RWPE2 (cell line): Measurements from ENCODE around the gene SPATA2L.

Experiments used
- ATAC-seq: fragments of 200-7000 bp; cut with Tn5 transposase; 3 replicates; pipeline ENCODE4 v1.9.1; 2021; ENCODE audit warnings: low read depth
- DNase-seq: peaks from one replicate; pipeline ENCODE4 v3.0.0-alpha.2; 2020; ENCODE audit warnings: low spot score
- H3K27ac ChIP-seq: fragments of 450-650 bp; 2 replicates; pipeline ENCODE4 v1.5.1; 2017; ENCODE audit warnings: mild to moderate bottlenecking; ENCODE audit not compliant: poor library complexity, severe bottlenecking
- H3K27me3 ChIP-seq: fragments of 250-450 bp; sonication (Bioruptor Pico); 2 replicates; pipeline ENCODE4 v1.5.1; 2021; ENCODE audit warnings: mild to moderate bottlenecking, moderate library complexity; ENCODE audit not compliant: insufficient read depth, poor library complexity, severe bottlenecking
- H3K36me3 ChIP-seq: fragments of 250-450 bp; sonication (Bioruptor Pico); 2 replicates; pipeline ENCODE4 v1.5.1; 2020; ENCODE audit warnings: low read depth, mild to moderate bottlenecking, moderate library complexity
- H3K4me1 ChIP-seq: fragments of 250-450 bp; sonication (Bioruptor Pico); 2 replicates; pipeline ENCODE4 v1.5.1; 2021; ENCODE audit warnings: mild to moderate bottlenecking, moderate library complexity; ENCODE audit not compliant: insufficient read depth, poor library complexity, severe bottlenecking
- H3K4me3 ChIP-seq: fragments of 250-450 bp; sonication (Bioruptor Pico); 2 replicates; pipeline ENCODE4 v1.5.1; 2021; ENCODE audit warnings: mild to moderate bottlenecking, moderate library complexity; ENCODE audit not compliant: severe bottlenecking
- H3K9me3 ChIP-seq: fragments of 250-450 bp; sonication (Bioruptor Pico); 2 replicates; pipeline ENCODE4 v1.5.1; 2021; ENCODE audit warnings: mild to moderate bottlenecking, moderate library complexity; ENCODE audit not compliant: severe bottlenecking
- TF ChIP-seq, protein P1 (sequence below): fragments of 450-650 bp; IDR thresholded peaks from one replicate; pipeline ENCODE4 v1.5.1; 2017; ENCODE audit warnings: mild to moderate bottlenecking, moderate library complexity; ENCODE audit not compliant: poor library complexity, severe bottlenecking

Gene SPATA2L

DNA sequence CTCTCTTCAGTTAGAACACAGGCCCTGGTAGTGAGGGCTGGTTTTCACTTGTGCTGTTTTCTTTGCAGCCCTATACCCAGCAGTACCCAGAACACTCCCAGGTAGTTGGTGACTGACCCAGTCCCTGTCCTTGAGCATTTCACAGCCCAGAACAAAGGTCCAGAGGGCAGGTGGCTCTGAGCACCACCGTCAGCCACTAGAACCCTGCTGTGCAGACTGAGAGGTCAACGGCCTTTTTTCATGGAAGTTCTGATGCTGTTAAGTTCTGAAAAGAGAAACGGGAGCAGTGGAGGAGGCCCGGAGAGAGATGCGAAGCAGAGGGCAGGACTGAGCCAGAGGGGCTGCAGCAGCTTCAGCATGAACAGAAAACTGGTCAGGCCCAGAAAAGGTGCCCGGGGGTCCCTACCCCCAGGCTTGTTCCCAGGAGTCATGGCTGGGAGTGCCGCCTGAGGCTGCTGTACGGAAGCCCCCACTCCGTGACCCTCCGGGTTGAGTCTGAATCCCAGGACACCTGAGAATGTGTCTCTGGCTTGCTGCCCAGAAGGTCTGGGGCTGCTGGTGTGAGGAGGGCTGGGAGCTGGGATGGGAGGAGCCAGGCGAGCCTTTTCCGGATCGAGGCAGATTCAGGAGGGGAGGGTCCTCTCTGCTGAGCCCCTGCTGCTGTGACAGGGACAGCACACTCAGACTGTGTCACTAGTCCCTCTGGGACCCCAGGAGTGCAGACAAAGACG is 28.5 kb upstream of the SPATA2L start:
- ATAC-seq: peak; percentile 26; the same call in 2 of the 3 replicates

DNA sequence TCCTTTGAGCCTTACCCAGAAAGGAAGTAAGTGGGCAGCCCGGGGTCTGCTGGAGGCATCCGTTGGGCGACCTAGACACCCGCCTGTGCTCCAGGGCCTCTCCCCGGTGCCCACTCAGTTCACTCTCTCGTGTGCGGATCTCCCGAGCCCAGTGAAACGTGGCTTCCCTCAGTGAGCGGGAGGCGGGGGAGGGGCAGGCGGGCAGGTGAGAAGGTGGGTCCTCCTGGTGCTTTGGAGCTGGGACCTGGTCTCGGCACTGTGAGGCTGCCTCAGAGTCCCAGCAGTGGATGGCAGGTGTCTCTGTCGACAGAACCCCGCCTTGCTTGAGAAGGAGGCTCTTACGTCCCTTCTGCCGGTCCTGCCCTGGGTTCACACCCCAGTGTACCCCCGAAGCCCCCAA is 27.8 kb upstream of the SPATA2L start:
- Histone ChIP-seq H3K27me3 (no peaks in the 10 kb centered on the region), H3K36me3 (peaks cover 93% of the 10 kb centered on the region), H3K4me3 (no peak overlapping the region), H3K9me3 (no peaks in the 10 kb centered on the region), H3K27ac (no peak overlapping the region), H3K4me1 (no peaks in the 10 kb centered on the region)
- ATAC-seq (no peak), DNase-seq (no peak)
- TF ChIP-seq, protein P1, sequence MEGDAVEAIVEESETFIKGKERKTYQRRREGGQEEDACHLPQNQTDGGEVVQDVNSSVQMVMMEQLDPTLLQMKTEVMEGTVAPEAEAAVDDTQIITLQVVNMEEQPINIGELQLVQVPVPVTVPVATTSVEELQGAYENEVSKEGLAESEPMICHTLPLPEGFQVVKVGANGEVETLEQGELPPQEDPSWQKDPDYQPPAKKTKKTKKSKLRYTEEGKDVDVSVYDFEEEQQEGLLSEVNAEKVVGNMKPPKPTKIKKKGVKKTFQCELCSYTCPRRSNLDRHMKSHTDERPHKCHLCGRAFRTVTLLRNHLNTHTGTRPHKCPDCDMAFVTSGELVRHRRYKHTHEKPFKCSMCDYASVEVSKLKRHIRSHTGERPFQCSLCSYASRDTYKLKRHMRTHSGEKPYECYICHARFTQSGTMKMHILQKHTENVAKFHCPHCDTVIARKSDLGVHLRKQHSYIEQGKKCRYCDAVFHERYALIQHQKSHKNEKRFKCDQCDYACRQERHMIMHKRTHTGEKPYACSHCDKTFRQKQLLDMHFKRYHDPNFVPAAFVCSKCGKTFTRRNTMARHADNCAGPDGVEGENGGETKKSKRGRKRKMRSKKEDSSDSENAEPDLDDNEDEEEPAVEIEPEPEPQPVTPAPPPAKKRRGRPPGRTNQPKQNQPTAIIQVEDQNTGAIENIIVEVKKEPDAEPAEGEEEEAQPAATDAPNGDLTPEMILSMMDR: no peak

More for the DNA sequence above, 28.5 kb upstream of the SPATA2L start:
- Histone ChIP-seq H3K36me3 (peaks cover 94% of the 10 kb centered on the region), H3K4me3 (no peak overlapping the region), H3K27me3 (no peaks in the 10 kb centered on the region), H3K4me1 (no peaks in the 10 kb centered on the region), H3K27ac (no peak overlapping the region), H3K9me3 (no peaks in the 10 kb centered on the region)
- no peak for DNase-seq
- TF ChIP-seq, protein P1: no peak

DNA sequence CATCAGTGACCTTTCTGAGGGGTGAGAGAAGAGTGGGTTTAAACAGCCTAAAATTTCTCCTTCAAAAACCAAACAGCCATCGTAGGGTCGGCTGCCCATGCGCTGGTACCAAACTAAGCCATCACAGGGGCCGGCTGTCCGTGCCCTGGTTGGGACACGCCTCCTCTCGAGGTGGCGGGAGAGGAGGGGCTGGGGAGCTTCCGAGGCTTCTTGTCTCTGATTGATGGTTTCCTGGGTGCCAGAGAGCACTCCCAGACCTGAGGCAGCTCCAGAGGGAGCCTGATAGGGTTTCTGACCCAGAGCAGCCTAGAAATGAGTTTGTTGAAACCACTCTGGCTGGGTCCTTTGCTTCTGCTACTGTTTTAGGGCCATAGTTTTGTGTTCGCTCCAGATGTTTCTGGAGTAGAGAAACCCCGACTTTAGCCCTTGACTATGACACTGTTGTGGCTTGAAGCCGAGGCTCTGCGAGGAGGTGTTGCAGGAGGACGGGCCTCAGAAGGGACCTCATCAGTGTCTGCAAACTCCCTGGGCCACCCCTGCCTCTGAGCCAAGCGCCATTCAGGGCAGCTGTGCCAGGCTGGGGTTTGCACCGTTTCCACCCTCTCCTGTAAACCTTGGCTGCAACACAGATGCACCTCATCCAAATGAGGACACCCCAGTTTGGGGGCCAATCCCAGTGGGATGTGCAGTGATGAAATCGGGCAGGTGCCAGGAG is 26.1 kb upstream of the SPATA2L start:
- no peak overlapping the region for H3K27ac ChIP-seq
- no peak for ATAC-seq

DNA sequence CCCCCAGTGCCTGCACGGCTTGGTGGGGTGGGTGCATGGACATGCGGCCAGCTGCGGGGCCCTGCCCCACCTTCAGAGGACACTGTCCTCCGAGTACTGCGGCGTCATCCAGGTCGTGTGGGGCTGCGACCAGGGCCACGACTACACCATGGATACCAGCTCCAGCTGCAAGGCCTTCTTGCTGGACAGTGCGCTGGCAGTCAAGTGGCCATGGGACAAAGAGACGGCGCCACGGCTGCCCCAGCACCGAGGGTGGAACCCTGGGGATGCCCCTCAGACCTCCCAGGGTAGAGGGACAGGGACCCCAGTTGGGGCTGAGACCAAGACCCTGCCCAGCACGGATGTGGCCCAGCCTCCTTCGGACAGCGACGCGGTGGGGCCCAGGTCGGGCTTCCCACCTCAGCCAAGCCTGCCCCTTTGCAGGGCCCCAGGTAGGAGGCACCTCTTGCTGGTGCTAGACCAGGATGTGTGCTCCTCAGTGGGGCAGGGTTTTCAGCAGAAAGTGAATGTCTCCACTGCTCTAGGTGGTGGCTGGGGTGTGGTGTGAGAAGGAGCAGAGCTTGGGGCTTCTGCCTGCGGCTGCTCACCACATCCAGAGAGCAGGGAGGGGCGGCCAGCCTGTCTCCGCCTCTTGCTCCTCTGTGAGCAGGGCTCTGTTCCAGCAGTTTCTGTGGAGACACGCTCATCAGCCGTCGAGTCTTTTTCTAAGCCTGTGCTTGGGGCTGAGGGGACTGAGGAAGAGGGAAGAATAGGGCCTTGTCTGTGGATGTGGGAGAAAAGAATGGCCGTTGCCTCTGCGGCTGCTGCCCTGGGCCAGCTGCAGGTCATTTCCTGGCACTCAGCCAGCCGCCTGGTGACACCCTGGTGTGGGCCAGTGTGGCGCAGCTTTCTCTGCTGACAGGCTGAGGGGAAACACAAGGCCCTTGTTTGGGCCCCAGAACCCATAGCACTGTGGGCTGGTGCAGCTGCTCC is 22.1 kb upstream of the SPATA2L start:
- TF ChIP-seq, protein P1: no peak
- ATAC-seq (no peak), DNase-seq (no peak)
- peaks cover 56% of the 10 kb centered on the region for H3K36me3 ChIP-seq
- H3K4me1 ChIP-seq: peaks cover 18% of the 10 kb centered on the region
- H3K27me3 ChIP-seq: no peaks in the 10 kb centered on the region
- H3K27ac ChIP-seq: peak overlapping the region; percentile 91
- H3K9me3 ChIP-seq: no peaks in the 10 kb centered on the region
- H3K4me3 ChIP-seq: no peak overlapping the region

More for the DNA sequence above, 26.1 kb upstream of the SPATA2L start:
- H3K36me3 ChIP-seq: peaks cover 95% of the 10 kb centered on the region
- TF ChIP-seq, protein P1: no peak
- H3K27me3 ChIP-seq: no peaks in the 10 kb centered on the region
- no peak for DNase-seq
- H3K4me3 ChIP-seq: no peak overlapping the region
- no peaks in the 10 kb centered on the region for H3K9me3 ChIP-seq
- peaks cover 5% of the 10 kb centered on the region for H3K4me1 ChIP-seq
